HG02973 (cell line): ENCODE measurements around the gene ASCL5.

Experiments
- ATAC-seq: cut with Tn5 transposase; IDR thresholded peaks from one replicate; pipeline ENCODE4 v1.9.1; 2021; ENCODE audit warnings: moderate library complexity; ENCODE audit not compliant: unreplicated experiment

ASCL5 gene

DNA sequence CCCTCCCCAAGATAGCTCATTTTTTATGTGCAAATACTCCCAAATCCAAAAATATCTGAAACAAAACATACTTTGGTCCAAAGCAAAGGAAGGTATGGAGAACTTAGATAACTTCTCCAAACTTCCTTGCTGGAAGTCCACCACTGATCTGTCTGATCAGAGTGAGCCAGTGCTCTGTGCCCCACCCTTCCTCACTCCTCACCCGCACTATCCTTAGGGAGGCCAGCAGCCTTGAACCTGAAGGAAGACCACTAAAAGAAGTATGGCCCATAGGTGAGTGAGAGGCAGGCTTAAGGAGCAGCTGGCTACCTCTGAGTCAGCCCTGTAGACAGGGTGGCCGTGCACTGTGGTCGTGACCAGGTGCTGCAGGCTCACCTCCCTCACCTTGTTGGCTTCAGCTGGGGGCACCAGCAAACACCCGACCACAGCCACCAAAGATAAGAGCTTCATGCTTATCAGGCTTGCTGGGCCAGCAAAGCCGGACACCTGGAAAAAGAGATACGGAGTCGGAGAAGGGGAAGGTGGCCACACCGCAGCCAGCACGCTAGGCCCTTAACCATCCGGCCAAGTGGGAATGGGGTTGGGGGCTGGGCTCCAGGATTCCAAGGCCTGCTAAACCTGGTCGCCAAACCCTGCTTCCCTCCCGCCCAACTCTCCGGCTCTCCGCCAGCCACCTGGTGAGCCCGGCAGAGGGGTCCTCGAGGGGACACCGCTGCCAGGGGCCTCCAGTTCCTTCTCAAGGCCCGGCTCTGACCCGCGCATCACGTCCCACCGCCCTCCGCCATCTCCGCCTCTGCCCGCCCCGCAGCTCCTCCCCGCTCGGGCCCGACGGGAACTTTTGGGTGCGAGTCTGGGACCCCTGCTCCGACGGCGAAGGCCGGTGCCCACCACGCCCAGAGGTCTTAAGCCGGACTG is 26.7 kb upstream of the ASCL5 start:
- peak; percentile 54 for ATAC-seq

DNA sequence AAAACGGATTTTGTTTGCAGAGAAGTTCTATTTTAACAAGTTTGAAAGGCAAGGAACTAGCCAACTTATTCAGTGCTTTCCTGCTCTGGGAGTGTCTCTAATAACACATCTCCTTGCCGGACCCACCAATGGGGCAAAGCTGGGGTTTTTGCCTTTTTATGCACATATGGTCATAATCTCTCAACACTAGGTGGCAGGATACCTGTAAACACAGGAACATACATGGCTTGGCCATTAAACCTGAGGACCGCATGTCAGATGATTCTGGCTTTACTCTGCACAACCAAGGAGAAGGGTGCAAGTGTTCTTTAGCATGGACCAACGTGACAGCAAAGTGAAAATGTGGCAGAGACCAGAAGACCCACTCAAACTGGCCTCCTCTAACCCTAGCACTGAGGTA is 22.4 kb upstream of the ASCL5 start:
- no peak for ATAC-seq

DNA sequence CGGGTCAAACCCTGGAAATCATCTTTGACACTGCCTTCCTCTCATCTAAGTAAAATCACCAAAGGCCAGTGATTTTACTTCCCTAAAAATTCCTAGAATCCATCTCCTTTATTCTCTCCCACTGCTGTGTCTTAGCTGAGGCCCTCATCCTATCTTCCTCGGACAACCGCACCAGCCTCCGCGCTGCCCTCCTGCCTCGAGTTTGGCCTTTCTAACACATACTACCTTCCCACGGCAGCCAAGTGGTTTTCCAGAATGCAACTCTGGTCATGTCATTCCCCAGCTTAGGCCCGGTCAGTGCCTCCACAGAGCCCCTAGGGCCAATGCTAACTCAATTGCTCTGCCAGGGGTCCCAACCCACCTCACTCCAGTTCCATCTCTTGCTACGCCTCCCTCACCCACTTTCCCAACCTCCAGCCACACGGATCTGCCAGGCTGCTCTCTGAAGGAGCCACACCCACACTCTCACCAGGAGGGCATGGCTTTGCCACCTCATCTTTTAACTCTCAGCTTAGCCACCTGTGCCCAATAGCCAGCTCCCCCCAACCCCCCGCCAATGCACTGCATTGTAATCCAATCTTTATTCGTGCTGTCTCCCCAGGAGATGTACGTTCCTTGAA is 20.5 kb upstream of the ASCL5 start:
- ATAC-seq = no peak

DNA sequence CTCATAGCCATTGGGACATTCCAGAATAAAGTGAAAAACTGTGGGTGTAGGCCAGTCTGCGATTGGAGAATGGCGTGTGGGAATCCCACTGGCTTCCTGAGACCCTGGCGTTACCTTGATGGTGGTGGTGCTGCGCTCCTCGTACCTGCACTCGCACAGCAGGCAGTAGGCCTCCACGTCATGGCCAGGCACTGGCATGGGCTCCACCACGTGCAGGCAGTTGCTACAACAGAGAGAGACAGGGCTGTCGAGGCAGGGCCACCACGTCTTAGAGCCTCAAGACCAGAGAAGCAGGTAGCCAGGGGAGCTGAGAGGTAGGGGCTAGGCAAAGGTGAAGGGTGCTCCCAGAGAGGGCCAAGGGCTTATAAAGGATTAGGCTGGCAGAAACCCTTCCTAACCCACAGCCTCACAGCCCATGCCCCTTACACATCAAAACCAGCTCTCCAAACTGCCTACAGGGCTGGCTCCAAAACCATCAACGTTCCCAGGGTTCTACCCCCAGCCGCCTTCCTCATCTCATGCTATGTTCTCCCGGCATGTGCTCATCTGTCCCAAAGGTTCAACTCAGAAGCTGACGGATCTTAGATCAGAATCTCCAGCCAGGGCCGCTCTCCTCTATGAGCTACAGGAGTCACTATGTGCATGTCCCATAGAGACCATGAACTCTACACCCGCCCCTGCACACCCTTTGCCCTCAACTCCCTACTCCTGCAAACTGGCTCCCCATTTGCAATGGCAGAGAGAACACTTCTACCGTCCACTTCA is 19.8 kb upstream of the ASCL5 start:
- ATAC-seq = no peak

DNA sequence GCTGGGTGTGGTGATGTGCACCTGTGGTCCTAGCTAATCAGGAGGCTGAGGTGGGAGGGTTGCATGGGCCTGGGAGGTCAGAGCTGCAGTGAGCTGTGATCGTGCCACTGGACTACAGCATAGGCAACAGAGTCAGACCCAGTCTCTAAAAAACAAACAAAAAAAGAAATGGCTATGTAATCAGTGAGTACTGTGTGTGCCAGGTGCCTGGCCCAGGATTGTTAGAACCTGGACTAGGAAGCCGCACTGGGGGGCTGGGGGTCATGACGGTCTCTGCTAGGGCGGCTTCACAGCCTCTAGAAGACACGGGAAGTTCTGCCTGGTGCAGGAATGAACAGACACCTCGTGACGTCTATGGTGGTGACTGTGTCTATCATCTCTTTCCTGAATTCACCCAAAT is 18.8 kb upstream of the ASCL5 start:
- no peak for ATAC-seq

DNA sequence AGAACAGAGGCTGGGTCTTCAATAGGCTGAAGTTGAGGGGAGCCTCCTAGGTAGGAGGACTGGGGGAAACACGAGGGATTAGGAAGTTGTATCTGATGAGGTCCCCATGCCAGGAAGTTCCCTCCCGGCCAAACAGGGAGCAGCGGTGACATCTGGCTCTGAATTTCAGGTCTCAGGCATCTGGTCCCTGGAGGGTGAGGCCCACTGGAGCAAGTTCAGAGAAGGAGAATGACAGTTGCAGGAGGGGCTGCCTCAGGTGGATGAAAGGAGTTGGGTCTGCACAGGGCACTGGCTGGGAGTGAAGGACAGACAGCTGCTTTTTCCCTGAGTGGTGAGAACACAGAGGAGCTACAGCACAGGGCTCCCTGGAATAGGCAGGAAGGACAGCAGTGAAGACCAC is 18.1 kb upstream of the ASCL5 start:
- no peak for ATAC-seq

DNA sequence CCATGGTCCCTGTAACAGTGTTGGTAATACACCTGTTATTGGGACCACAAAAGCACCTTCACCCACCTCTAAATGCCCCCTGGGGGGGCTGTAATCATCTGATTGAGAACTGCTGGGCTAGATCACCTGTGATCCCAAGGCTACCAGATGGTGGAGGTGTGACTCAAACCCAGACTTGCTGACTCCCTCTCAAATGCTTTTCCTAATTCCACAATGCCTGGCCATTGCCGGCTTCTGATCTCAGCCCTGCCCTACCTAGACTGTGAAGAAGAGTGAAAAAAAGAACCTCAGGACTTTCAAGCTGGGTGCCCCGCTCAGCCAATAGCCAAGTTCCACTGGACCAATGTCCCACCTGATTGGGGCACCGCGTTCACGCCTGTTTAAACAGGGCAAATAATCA is 17.7 kb upstream of the ASCL5 start:
- ATAC-seq = no peak

DNA sequence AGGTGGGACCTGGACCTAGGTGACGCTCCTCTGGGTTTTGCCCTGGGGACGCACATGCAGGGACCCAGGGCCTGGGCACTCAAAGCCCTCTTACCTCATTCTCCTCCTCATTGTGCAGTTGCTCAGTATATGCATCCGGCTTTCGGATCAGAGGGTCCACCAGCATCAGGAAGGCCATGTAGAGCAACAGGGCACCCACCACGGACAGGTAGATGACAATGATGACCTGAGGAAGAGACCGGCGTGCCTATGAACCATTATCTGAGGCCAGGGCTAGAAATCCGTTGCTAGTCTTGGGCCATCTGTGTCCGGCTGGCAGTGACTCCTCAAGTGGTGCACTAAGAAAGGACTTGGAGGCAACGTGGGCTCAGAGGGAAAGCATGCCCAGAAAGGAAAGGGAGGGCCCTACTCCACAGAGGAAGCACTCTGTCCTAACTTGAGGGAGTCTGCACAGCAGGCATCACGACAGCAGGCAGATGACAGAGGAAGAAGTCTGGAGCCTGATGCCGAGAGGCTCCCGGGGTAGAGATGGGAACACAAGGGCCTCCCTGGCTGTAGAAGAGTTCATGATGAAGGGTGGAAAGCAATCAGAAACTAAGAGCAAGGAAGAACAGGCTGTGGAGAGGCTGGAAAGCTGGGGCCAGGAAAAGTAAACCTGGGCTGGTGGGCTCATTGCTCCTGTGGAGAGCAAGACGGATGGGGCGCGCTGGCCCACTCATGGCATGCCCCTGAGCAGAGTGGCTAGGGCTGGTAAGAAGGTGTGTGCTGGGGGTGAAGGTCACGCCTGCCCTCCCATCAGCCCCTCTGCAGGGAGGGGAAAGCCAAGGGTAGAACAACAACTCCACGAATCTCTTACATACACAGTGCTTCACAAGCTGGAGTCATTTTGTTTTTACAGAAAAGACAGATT is 17.0 kb upstream of the ASCL5 start:
- ATAC-seq = no peak

DNA sequence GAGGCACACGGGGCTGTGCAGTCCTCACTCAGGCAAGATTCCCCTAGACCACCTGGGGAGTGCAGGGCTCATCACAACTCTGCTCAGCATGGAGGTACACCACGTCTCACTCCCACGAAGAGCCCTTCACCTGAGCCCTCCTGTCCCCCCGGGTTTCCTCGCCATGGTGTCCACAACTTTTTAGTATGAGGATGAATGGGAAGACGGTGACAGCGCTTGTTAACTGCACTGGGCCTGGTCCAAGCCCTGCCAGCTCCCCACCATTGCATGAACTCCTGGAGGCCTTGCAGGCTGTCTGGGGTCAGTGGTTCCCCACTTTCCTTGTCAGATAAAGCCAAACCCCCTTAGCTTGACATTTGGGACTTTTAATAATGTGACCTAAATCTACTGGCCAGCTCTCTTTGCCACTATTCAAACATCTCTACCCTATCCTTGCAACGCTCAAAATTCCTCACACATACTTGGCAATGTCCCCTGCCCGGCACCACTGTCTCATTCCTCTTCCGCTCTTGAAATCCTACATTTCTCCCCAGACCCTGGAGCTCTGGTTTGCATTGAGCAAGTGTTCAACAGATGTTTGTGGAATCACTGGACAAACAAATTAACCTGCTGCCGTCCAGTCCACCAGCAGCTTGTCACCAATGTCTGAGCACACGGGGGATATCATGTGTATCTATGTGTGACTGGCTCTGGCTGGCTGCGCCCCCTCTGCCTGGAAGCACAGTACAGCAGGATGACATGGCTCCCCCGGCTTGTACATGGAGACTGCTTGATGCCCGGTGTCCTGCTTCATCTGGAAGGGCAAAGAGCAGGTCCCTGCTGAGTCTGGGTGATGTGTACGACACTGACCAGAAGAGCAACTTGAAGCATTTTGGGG is 16.1 kb upstream of the ASCL5 start:
- ATAC-seq = no peak

DNA sequence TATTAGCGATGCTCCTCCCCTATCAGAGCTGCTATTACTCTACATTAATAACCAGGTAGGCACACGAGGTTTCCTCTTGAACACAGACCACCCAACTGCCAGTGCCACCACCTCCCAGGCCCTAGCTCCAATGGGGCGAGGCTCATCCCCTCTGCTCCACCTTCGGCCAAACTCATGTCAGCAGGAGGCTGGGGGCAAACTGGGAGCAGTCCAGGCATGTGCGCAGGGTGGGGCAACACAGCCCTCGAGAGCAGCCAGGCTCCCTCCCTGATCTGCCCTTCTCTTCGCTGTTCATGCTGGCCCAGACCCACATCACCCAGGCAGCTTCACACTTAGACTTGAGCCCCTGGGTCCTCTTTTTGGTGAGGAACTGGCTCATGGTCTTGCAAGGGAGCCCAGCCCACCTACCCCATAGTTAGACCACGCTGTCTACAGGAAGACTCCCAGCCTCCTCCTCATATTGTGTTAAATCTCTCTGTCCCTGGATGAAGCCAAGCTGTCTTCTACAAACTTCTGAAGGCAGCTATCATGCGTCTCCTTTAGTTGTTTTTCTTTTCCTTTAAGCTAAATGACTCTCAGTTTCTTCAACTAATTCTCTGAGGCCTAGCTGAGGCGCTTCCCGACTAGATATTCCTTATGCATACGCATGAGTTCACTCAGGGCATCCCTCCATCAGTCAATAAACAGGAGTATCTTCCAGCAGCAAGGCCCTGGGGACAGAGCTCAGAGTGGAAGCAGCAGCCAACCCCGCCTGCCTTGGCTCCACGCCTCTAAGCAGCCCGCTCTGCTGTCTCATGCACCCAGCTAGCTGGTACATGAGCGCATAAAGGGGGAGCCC is 15.2 kb upstream of the ASCL5 start:
- no peak for ATAC-seq

DNA sequence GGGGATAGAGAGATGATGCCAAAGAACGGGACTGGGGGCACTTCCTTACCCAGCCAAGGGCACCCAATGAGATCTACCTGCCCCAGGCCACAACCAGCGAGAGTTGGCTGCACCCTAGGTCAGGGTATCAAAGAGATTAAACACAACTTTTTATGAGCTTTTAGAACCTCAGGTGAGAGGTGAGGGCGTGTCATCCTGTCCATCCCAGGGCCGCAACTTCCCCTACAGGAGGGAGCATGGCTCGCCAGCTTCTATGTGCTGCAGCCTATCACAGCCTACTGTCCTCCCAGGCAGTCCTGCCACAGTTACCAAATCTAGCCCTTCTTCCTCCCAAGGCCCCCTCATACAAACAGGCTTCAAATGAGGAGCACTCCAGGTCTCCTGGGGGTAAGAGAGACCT is 14.4 kb upstream of the ASCL5 start:
- no peak for ATAC-seq

DNA sequence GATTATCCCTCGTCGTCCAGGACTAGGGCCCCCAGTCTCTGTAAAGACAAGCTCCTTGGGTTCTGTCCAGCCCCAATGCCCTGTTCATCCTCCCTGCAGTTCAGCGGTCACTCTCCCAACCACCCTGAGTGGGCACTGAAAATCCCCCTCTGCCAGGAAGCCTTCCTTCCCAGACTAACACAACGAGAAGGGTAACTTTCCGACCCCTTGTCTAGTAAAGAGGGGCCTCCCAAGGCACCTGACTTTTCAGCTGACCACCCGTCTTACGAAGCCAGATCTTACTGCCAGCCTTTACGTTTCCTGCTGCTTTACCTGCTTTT is 13.9 kb upstream of the ASCL5 start:
- no peak for ATAC-seq

DNA sequence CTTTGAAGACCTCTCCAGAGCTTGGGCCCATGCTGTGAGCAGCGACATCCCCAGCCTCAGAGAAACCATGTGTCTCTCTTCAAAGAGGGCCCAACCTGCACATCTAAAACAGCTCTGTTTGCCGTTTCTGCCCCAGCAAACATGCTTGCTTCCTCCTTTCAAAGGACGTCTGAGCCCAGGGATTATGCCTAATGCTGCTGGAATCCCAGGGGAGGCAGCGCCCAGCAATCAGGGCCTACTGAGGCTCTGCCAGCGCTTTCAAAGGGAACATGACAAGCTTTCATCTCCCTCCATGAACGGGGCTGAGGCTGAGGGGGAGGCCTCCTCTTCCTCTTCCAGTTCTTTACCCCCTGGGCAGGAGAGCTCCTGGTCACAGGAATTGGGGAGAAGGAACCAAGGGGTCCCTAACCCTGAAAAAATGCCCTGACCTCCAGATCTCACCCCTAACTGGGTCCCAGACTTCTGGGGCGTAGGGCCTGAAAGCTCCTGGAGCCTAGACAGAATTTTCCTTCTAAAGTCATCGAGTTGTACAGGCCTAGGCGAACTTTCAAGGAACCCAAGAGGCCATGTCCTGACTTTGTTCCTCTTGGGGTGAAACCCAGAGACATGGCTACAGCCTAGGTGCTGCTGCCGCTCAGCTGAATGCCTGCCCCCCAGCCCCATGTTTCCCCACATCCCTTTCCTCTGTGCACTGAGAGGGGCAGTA is 13.4 kb upstream of the ASCL5 start:
- ATAC-seq = no peak

DNA sequence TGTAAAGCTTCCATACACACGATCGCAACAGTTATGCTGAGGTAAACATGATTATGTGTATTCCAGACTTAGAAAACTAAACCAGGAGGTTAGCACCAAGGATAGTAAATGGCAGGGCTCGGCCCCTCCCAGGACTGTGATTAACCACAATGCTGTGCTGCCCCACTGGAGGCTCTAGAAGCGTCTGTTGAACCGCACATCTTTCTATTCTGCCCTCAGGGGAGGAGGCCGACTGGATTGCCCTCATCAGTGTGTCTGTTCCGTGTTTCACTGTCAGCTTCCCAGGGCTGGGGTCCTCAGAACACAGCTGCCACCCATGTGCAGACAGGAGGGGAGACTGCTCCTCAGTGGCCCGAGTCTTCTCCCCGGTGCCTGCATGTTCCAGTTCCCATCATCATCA is 12.8 kb upstream of the ASCL5 start:
- ATAC-seq = no peak

DNA sequence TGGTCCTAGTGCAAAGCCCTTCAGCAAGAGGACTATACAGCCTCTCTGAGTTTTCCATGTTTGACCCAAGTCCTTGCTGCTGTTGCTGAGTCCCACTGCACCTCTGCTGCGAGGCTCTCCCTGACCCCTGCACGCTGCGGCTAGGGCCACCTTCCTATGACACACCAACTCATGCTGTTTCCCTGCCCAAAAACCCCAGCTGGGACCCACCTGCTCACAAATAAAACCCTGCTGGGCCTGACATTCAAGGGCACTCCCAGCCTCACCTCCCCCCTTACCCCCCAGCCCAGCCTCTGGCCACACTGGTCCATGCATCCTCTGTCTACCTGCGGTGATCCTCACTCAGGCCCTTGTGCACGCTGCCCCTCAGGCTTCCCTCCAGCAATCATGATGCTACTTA is 12.3 kb upstream of the ASCL5 start:
- ATAC-seq = no peak

DNA sequence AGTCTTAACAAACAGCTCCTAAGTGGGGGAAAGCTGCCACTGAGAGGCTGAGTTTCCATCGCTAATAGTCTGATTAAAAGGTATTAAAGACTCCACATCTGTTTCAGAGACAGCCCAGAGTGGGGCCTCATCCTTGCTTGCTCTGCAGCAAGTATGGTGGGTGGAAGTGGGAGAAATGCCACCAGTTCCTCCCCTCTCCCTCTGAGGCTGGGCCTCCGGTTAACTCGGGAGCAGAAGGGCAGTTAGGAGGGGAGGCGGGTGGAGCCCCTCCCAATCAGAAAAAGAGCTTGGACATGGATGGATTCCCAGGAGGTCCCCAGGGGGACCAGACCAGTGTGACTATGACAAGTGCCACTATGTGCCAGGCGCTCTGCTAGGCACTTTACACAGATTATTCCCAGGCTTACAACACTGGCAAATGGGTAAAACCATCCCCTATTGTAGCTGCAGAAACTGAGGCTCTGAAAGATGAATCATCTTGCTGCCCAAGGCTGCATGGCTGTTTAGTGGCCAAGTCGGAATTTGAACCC is 11.4 kb upstream of the ASCL5 start:
- no peak for ATAC-seq

DNA sequence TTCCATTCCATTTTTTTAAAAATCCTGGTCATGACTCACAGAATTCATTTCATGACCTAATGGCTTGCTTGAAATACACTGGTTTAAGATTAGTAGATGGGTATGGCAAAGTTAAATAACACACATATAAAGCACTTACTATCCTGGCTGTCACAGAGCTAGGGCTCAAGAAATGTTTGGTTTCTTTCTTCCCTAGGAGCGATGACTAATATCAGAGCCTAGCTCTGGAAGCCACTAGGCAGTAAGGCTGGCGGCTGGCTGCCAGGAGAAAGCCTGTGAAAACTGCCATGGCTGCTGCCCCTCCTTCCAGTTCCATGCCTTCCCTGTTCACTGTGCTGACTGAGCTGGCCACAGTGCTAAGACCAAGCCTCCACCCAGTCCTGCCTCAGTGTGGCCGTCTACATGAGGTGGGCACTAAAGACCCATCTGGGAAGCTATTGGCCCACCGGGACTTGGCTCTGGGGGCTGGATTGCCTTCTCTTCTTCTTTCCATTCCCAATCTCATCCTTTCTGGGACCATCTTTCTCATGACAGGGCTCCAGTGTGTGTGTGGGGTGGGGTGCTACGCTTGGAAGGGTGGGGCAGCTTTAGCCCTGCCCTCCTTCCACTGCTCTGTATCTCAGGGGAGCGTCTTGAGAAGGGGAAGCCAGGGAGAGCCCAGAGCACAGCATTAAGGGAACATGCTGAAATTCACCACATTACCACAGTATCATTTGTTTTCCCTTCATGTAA is 10.8 kb upstream of the ASCL5 start:
- ATAC-seq = no peak

DNA sequence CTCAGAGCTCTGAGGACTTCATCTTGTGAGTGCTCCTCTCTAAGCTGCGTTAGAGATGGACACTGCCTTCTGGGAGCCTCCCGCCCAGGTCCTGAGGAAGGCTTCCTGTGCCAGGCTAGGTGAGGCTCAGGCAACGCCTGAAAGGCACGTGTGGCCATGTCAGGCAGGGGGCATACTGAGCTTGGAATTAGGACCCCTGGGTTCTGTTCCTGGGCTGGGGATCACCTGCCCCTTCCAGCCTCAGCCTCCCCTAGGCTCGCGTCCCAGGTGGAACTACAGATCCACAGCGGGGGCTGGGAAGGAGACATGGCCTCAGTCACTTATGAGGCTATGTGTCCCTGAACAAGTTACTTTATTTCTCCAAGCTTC is 10.0 kb upstream of the ASCL5 start:
- no peak for ATAC-seq
